Raji (cell line): ENCODE results near the gene KRT1.

Source experiments
- POLR2A ChIP-seq: IDR thresholded peaks from 2 replicates; pipeline ENCODE4 v1.6.1; 2011; ENCODE audit warnings: low read depth, low read length, control low read depth; ENCODE audit not compliant: insufficient read depth

KRT1 gene

DNA sequence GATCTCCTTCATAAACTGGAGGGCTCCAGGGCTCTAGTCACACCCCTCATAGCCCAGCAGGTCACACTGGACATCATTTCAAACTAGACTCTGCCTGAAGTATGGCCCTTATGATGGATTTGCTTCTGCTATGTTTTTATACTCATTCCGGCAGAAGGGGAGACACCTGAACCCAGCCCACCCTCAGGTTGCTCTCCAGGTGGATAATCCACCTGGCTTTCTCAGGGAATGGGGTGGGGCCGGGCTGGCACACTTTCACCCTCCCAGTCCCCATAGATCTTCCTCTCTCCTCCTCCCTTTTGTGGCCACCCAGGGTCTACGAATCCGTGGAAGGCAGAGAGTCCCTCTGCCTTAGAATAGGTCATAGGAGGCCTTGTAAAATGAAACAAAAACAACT is 52.1 kb downstream of the KRT1 start:
- no peak for TF ChIP-seq POLR2A

- TF ChIP-seq POLR2A, result no peak
Measured at GRCh38 chr12:52627395-52628110, 52.7 kb downstream of the KRT1 start.
